ENCODE measurements around the gene MSH5.

Gene MSH5

GRCh38 chr6:31749301-31750036 lies 9.7 kb downstream of the MSH5 start:
- no peaks in the 10 kb centered on the region for H3K27me3 ChIP-seq (ENCODE audit: insufficient read depth, low read length)
- no peaks in the 10 kb centered on the region for H3K4me1 ChIP-seq (ENCODE audit: insufficient read depth, low read length, severe bottlenecking)
- no peaks in the 10 kb centered on the region for H4K20me1 ChIP-seq (ENCODE audit: insufficient read depth, low read length)
- H3K79me2 ChIP-seq (ENCODE audit: insufficient read depth, low read length): no peaks in the 10 kb centered on the region
- peaks cover 33% of the 10 kb centered on the region for H3K36me3 ChIP-seq (ENCODE audit: insufficient read depth, low read length)
- H3K4me2 ChIP-seq (ENCODE audit: low read length): no peak overlapping the region
- H3K9me2 ChIP-seq (ENCODE audit: low read depth, low read length): no peaks in the 10 kb centered on the region
- no peaks in the 10 kb centered on the region for H3K9me3 ChIP-seq (ENCODE audit: low read length)
- no peaks in the 10 kb centered on the region for H3F3A ChIP-seq (ENCODE audit: insufficient read depth, low read length)
- TF ChIP-seq CTCF (IDR thresholded peaks at IDR 0.05; ENCODE audit: low read length) (no peak), EZH2 (IDR thresholded peaks at IDR 0.05; ENCODE audit: borderline replicate concordance, low read length) (no peak)
- H3K4me3 ChIP-seq (ENCODE audit: low read depth, low read length, poor library complexity, severe bottlenecking): no peak overlapping the region
- H2AFZ ChIP-seq (ENCODE audit: low read length): no peak overlapping the region
- H3K27ac ChIP-seq (ENCODE audit: low read depth, low read length, poor library complexity, severe bottlenecking): no peak overlapping the region
- H3K9ac ChIP-seq (ENCODE audit: low read length): no peak overlapping the region

DNA sequence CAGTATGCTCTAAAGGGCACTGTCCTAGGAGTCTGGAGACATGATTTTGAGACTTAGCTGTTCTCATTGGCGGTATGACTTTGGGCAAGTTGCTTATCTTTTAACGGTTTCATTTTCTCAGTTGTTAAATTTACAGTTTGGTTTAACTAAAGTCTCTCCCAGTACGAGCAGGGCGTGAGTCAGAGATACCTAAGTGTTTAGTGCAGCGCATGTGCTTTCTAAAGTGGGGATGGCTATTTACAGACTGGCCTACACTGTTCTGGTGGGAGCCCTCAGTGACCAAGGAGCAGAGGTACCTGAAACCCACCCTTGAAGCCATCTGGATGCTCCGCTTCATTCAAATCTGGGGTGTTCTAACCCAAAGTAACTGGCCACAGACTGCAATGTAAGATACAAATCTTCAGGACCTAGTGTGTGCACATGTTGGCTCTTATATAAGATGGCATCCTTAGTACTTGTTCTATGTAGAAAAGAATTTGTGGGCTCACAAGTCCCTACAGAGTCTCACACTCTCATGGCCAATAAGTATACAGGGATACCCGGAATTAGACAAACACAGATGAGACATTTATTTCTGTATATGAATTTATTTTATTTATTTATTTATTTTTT lies 10.7 kb downstream of the MSH5 start:
- TF ChIP-seq EZH2 (IDR thresholded peaks at IDR 0.05; ENCODE audit: borderline replicate concordance, low read length) (no peak), CTCF (IDR thresholded peaks at IDR 0.05; ENCODE audit: low read length) (no peak)
- Histone ChIP-seq H3K4me3 (ENCODE audit: low read depth, low read length, poor library complexity, severe bottlenecking) (no peak overlapping the region), H3K27me3 (ENCODE audit: insufficient read depth, low read length) (no peaks in the 10 kb centered on the region), H3K79me2 (ENCODE audit: insufficient read depth, low read length) (no peaks in the 10 kb centered on the region), H3K9me3 (ENCODE audit: low read length) (no peaks in the 10 kb centered on the region), H3K36me3 (ENCODE audit: insufficient read depth, low read length) (peaks cover 26% of the 10 kb centered on the region), H3K27ac (ENCODE audit: low read depth, low read length, poor library complexity, severe bottlenecking) (no peak overlapping the region), H3F3A (ENCODE audit: insufficient read depth, low read length) (no peaks in the 10 kb centered on the region), H3K9me2 (ENCODE audit: low read depth, low read length) (no peaks in the 10 kb centered on the region), H3K4me2 (ENCODE audit: low read length) (no peak overlapping the region), H2AFZ (ENCODE audit: low read length) (no peak overlapping the region), H4K20me1 (ENCODE audit: insufficient read depth, low read length) (no peaks in the 10 kb centered on the region), H3K4me1 (ENCODE audit: insufficient read depth, low read length, severe bottlenecking) (no peaks in the 10 kb centered on the region), H3K9ac (ENCODE audit: low read length) (no peak overlapping the region)

DNA sequence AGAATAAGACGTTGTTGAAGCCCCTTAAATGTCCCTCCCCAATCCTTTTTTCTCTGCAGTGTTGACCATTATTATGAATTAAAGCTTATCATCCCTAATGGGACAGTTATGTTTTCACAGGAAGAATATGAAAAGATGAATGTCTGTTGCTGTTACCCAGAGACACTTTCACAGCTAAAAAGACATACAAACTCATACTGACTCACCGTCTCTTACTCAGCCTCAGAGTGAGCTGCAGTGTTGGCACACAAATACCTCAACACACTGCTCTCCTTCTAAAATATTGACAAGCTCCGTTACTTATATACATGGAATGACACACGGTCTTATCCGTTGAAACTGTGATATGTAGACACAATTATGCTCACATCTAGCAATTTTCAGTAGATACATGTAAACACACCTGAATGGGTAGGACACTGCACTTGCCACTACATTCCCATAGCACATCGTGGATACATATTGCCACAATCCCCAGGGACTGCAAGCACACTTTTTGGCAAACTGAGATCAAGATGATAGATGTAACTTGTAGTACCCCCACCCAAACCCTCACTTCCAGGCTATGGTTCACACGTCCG lies 13.0 kb downstream of the MSH5 start:
- H3K4me3 ChIP-seq (ENCODE audit: low read depth, low read length, poor library complexity, severe bottlenecking): no peak overlapping the region
- H3K4me2 ChIP-seq (ENCODE audit: low read length): no peak overlapping the region
- no peaks in the 10 kb centered on the region for H3K27me3 ChIP-seq (ENCODE audit: insufficient read depth, low read length)
- no peaks in the 10 kb centered on the region for H3K9me2 ChIP-seq (ENCODE audit: low read depth, low read length)
- H3F3A ChIP-seq (ENCODE audit: insufficient read depth, low read length): no peaks in the 10 kb centered on the region
- no peak overlapping the region for H3K27ac ChIP-seq (ENCODE audit: low read depth, low read length, poor library complexity, severe bottlenecking)
- H3K79me2 ChIP-seq (ENCODE audit: insufficient read depth, low read length): no peaks in the 10 kb centered on the region
- TF ChIP-seq CTCF (IDR thresholded peaks at IDR 0.05; ENCODE audit: low read length) (no peak), EZH2 (IDR thresholded peaks at IDR 0.05; ENCODE audit: borderline replicate concordance, low read length) (no peak)
- no peak overlapping the region for H3K9ac ChIP-seq (ENCODE audit: low read length)
- no peaks in the 10 kb centered on the region for H4K20me1 ChIP-seq (ENCODE audit: insufficient read depth, low read length)
- no peaks in the 10 kb centered on the region for H3K4me1 ChIP-seq (ENCODE audit: insufficient read depth, low read length, severe bottlenecking)
- H2AFZ ChIP-seq (ENCODE audit: low read length): no peak overlapping the region
- H3K9me3 ChIP-seq (ENCODE audit: low read length): no peaks in the 10 kb centered on the region
- H3K36me3 ChIP-seq (ENCODE audit: insufficient read depth, low read length): peaks cover 16% of the 10 kb centered on the region; the same call in 1 of the 2 replicates

All from OCI-LY1 (cell line).